Stimulated activated effector memory CD8-positive, alpha-beta T cell treated with anti-CD3 and anti-CD28 coated beads, Interleukin-12 subunit alpha, Interleukin-12 subunit beta, amount 100 ng/mL, for 72 hours (primary cell): ENCODE results near the gene CARHSP1.
"Not testable (repeated sequence)": the region's sequence is repeated elsewhere in the genome, so short reads cannot be mapped to it uniquely, and the experiment has no call there.

ENCODE experiments used
- ATAC-seq: fragments of 150-1000 bp; cut with Tn5 transposase; 2 replicates; pipeline ENCODE4 v1.10.0; 2021
- DNase-seq, 2 donors: peaks; one replicate each; pipeline ENCODE4 v3.0.0; 2021 to 2022; ENCODE audit warnings: low spot score in 2 of 2
- H3K27ac Mint-ChIP-seq: one replicate; pipeline ENCODE4 v1.8.0; 2022; ENCODE audit warnings: mild to moderate bottlenecking, mixed read lengths
- H3K36me3 Mint-ChIP-seq: one replicate; pipeline ENCODE4 v1.8.0; 2022; ENCODE audit warnings: mild to moderate bottlenecking, mixed read lengths
- H3K4me1 Mint-ChIP-seq: one replicate; pipeline ENCODE4 v1.8.0; 2022; ENCODE audit warnings: mixed read lengths
- H3K4me3 Mint-ChIP-seq: one replicate; pipeline ENCODE4 v1.8.0; 2022; ENCODE audit warnings: mild to moderate bottlenecking, mixed read lengths
- H3K9me3 Mint-ChIP-seq: one replicate; pipeline ENCODE4 v1.8.0; 2022; ENCODE audit warnings: mixed read lengths

Gene CARHSP1

DNA sequence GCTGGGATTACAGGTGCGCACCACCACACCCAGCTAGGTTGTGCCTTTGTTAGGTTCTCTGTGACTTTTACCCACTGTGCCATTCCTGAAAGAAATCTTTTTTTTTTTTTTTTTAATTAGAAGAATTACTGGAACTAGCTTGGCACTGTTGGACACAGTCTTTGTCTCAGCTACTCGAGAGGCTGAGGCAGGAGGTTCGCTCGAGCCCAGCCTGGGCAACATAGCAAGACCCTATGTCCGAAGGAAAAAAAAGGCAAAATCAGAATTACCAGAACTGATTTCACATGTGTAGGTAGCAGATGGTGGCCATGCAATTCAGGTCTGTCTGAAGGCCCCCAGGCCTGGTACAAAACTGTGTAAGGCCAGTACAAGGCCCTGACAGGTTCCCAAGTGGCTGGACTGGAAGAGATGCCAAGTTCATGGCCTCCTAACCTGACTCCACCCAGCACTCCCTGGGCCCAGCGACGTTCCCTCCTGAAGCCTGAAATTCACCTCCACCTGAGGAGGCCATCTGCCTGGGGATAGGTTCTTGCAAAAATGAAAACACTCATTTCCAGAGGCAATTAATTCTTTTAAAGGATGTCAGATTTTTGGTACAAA lies 23.0 kb downstream of the CARHSP1 start:
- peaks cover 55% of the 10 kb centered on the region for H3K4me1 Mint-ChIP-seq
- no peak overlapping the region for H3K27ac Mint-ChIP-seq

DNA sequence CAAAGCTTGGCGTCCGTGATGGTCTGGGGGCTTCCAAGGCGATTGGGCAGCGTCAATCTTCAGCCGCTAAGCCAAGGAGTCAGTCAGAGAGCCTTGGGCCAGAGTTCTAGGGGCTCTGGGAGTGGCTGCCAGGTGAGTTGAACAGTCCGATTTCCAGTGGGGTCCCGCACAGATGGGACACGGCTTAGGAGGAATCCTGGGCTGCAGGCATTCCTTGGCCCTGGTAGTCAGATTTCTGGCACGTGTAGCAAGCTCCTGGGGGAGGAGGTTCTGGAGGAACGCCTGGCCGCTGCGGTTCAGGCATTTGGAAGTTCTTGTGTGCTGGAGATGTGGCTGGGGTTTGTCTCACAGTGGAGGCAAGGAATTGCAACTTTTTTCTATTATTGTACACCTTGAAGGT lies 25.5 kb downstream of the CARHSP1 start:
- Mint-ChIP-seq H3K27ac (peak overlapping the region; percentile 58), H3K36me3 (peaks cover 45% of the 10 kb centered on the region), H3K4me1 (peaks cover 36% of the 10 kb centered on the region)
- ATAC-seq, H3K9me3 Mint-ChIP-seq, H3K4me3 Mint-ChIP-seq, DNase-seq: not testable (repeated sequence)

More for the DNA sequence above, 23.0 kb downstream of the CARHSP1 start:
- Mint-ChIP-seq H3K9me3 (no peaks in the 10 kb centered on the region), H3K36me3 (peaks cover 70% of the 10 kb centered on the region), H3K4me3 (no peak overlapping the region)
- ATAC-seq, result no peak
- no peak for DNase-seq

DNA sequence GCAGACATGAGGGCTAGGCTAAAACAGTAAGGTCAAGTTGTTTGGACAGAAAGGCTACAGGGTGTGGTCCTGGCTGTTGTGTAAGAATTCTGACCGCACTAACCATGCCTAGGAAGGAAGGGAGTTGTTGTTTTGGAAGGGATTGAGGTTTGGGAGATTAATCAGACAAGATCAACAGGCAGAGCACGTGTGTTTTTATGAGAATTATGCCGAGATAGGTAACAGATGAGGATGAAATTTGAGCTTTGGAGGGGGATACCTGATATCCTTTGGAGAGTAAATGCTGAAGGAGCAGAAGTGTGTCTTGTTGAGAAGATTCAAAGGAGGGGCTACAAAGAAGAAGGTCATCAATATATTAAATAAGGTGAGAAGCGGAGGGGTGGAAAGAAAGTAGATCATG lies 26.8 kb downstream of the CARHSP1 start:
- not testable (repeated sequence) for ATAC-seq, DNase-seq, H3K4me3 Mint-ChIP-seq, H3K9me3 Mint-ChIP-seq
- peak overlapping the region; percentile 50 for H3K27ac Mint-ChIP-seq
- H3K4me1 Mint-ChIP-seq, result peaks cover 36% of the 10 kb centered on the region
- H3K36me3 Mint-ChIP-seq, result peaks cover 34% of the 10 kb centered on the region

DNA sequence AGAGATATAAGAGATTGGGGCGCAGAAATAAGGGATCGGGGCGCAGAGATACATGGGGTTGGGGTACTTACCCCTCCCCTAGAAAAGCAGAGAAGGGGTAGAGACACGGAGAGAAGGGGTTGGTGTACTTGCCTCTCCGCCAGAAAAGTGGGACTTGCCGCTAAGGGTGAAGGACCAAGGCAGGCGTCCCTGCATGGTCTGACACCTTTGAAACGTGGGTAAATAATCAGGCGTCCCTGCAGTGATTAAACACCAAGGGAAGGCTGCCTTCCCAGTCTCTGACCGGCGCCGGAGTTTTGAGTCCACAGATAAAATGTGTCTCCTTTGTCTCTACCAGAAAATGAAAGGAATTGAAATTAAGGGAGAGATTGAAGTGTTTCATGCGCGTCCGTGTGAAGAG lies 31.2 kb downstream of the CARHSP1 start:
- H3K27ac Mint-ChIP-seq, ATAC-seq, DNase-seq, H3K4me3 Mint-ChIP-seq, H3K9me3 Mint-ChIP-seq: not testable (repeated sequence)
- Mint-ChIP-seq H3K4me1 (peaks cover 25% of the 10 kb centered on the region), H3K36me3 (peaks cover 10% of the 10 kb centered on the region)

DNA sequence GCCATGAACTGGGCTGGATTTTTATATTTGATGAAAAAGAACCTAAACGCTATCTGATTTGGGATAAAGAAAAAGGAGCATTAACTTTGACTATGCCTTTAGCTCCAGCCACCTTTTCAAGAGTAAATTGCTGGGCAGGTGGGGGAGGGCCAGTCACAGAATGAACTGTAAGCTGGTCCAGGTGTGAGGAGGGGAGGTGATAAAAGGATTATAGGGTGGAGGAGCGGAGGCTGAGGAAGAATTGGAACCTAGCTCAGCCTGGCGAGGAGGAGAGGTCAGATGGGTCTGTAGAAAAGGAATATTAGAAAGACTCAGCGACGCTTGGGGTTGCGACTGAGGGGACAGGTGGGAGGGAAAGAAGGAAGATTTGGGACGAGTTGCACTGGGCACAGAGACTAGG lies 32.0 kb downstream of the CARHSP1 start:
- not testable (repeated sequence) for H3K4me3 Mint-ChIP-seq, DNase-seq, H3K9me3 Mint-ChIP-seq, H3K27ac Mint-ChIP-seq, ATAC-seq
- H3K36me3 Mint-ChIP-seq, result peaks cover 15% of the 10 kb centered on the region
- peaks cover 21% of the 10 kb centered on the region for H3K4me1 Mint-ChIP-seq

DNA sequence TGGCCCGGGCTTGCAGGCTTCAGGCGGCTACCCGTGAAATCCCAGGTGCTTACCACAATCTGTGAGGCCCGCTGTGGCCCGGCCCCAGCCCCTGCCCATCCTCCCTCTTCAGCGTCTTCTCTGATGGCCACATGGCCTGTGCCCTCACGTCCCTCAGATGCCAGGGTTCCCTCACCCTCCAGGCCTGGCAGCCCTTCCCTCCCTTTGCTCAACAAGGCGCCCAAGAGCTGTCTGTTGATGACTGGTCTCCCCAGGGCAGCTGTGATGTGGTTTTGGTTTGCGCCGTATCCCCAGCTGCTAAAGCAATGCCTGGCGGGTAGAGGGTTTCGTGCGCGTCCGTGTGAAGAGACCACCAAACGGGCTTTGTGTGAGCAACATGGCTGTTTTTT lies 36.1 kb downstream of the CARHSP1 start:
- no peak for ATAC-seq
- H3K27ac Mint-ChIP-seq, result peak overlapping the region; percentile 32
- H3K4me1 Mint-ChIP-seq, result peaks cover 27% of the 10 kb centered on the region
- no peaks in the 10 kb centered on the region for H3K9me3 Mint-ChIP-seq
- no peak overlapping the region for H3K4me3 Mint-ChIP-seq
- H3K36me3 Mint-ChIP-seq, result peaks cover 54% of the 10 kb centered on the region
- no peak for DNase-seq

DNA sequence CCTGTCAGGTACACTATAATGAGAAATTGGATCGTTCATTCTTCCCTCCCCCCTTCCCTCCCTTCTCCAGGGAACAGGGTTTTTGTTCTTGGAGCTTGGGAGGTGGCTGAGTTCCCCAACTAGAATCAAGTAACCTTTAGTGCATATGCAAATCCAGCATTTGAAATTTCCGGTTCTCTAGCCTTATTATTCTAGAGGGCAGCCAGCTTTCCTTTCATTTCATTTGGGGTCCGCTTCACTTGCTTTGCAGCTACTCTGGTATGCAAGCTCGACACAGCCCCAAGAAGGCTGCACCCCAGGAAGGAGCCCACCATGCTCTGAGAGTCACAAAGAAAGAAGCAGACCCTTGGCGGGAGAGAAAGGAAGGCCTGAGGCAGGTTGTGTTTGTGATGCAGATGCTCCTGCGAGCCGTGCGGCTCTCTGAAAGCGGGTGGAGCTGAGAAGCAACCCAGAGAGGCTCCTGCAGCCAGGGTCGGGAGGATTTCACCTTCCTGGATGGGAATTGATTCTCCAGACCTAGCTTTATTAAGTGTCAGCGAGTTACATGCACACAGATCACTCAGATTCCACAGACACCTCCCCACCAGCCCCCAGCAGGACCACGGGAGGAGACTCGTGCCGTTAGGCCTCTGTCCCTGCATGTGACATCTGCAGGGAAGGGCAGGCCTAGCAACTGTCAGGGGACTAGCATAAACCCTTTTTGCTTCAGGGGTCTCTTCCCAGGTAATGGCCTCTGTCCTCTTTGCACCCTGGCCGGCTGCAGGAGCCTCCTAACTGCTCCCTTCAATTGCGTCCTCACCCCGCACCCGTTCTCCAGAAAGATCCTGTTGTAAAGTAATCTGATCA lies 36.7 kb downstream of the CARHSP1 start:
- peaks cover 59% of the 10 kb centered on the region for H3K36me3 Mint-ChIP-seq
- no peak for ATAC-seq

DNA sequence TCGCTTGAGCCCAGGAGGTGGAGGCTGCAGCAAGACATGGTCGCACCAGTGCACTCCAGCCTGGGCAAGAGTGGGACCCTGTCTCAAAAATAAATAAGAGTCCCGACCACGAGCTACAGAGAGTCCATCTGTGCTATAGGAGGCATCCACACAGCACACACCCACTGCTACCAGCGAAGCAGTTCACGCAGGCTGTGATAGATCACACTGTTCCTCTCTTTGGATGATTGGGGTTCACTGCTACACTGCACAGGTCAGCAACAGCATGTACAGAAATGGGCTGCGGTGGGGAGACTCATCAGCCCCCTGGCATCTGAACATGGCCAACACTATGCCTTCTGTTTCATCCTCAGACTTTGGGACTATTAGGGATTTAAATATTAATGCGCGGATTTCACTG lies 37.4 kb downstream of the CARHSP1 start:
- H3K27ac Mint-ChIP-seq, result peak overlapping the region; percentile 32

More for the DNA sequence above, 36.7 kb downstream of the CARHSP1 start:
- H3K4me3 Mint-ChIP-seq, result no peak overlapping the region
- DNase-seq, result no peak
- H3K9me3 Mint-ChIP-seq, result no peaks in the 10 kb centered on the region
- peak overlapping the region; percentile 32 for H3K27ac Mint-ChIP-seq
- H3K4me1 Mint-ChIP-seq, result peaks cover 27% of the 10 kb centered on the region

DNA sequence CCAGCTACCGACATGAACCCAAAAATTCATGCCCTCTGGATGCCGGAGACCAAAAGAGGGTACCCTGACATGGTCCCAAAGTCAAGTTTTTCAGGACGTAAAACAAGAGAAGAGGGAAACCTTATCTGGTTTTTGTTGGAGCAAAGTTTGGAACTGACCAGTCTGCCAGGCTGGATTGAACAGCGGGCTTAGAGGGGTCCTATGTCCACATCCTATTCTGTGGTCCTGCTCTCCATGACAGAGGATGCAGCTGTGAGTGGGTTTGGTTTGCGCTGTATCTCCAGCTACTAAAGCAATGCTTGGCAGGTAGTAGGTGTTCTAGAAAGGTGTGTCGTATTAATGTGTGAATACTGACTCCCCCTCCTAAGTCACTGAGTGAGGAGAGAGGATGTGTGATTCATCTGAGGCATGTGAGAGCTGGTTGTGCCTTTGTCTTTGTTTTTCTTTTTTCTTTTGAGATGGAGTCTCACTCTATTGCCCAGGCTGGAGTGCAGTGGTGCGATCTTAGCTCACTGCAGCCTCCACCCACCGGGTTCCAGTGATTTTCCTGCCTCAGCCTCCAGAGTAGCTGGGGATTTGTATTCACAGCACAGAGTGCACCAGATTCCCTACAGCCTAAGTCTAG lies 40.2 kb downstream of the CARHSP1 start:
- no peak overlapping the region for H3K4me3 Mint-ChIP-seq
- ATAC-seq (no peak), DNase-seq (no peak)
- H3K4me1 Mint-ChIP-seq, result peaks cover 22% of the 10 kb centered on the region
- H3K36me3 Mint-ChIP-seq, result peaks cover 93% of the 10 kb centered on the region
- no peaks in the 10 kb centered on the region for H3K9me3 Mint-ChIP-seq
- H3K27ac Mint-ChIP-seq, result peak overlapping the region; percentile 20

More for the DNA sequence above, 37.4 kb downstream of the CARHSP1 start:
- peaks cover 65% of the 10 kb centered on the region for H3K36me3 Mint-ChIP-seq
- no peak overlapping the region for H3K4me3 Mint-ChIP-seq
- DNase-seq (no peak), ATAC-seq (no peak)
- no peaks in the 10 kb centered on the region for H3K9me3 Mint-ChIP-seq
- H3K4me1 Mint-ChIP-seq, result peaks cover 27% of the 10 kb centered on the region

DNA sequence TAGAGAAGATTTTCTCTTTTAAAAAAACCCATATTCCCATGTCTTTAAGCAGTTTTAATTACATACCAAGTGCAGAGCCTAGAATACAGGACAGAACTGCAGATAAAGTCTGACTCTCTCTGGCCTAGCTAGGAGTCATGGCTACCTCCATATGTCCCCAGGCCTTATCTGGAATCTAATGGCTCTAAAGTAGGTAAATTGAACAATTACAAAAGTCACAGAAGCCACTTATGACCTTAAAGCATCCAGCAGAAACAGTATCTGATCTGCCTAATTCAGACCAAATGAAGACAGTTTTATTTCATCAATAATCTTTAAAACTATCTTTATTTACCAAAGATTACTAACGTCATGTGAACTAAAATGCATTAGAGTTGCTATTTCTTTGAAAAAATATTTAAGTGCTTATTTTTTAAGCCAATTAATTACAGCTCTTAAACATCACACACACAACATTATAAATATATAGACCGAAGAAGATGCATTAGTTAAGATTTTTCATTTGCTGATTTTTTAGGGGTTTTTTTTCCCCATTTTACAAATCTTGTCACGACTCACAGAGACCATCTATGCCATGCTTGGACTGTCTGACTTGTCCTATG lies 42.4 kb downstream of the CARHSP1 start:
- H3K27ac Mint-ChIP-seq, result peak overlapping the region; percentile 10
- no peak for DNase-seq
- H3K4me3 Mint-ChIP-seq, result no peak overlapping the region
- peaks cover 7% of the 10 kb centered on the region for H3K4me1 Mint-ChIP-seq
- H3K36me3 Mint-ChIP-seq, result peaks cover 97% of the 10 kb centered on the region
- ATAC-seq, result no peak
- H3K9me3 Mint-ChIP-seq, result no peaks in the 10 kb centered on the region

DNA sequence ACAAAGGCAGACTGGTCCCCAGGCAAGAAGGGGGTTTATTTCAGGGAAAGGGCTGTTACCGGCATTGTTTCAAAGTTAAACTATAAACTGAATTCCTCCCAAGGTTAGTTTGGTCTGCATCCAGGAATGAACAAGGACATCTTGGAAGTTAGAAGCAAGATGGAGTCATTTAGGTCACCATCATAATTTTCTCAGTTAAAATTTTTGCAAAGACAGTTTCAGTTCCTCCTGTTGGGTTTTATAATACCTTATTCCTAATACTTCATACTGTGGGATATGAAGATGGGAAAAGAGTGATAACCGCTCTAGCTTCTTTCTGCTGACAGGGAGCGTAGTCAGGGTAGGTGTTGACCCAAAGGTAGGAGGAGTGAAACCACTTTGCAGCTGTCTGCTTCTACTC lies 46.4 kb downstream of the CARHSP1 start:
- DNase-seq, result no peak
- Mint-ChIP-seq H3K9me3 (no peaks in the 10 kb centered on the region), H3K4me1 (peaks cover under 1% of the 10 kb centered on the region), H3K27ac (peak overlapping the region; percentile 27), H3K4me3 (no peak overlapping the region), H3K36me3 (peaks cover 100% of the 10 kb centered on the region)
- ATAC-seq, result no peak

DNA sequence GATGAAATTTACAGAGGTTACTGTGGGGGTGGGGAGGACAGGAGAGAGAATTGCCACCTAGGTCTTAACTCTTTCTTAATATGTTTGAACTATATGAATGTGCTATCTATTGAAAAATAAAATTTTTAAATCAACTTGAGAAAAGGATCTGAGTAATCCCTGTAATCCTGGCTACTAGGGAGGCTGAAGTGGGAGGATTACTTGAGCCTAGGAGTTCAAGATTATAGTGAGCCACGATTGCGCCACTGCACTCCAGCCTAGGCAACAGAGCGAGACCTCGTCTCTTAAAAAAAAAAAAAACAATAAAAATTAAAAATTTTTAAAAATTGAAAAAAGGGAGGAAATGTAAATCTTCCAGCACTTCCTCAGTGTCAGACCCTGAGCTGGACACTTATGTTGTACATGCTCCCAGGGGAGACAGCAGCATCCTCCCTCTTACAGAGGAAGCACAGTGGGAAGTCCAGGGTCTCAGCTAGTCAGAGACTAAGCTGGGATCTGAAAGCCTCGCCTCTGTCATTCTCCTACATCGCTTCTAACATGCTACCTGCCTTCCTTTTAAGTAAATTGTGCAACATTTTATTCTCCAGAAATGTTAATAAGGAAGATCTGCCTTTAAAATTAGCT lies 49.3 kb downstream of the CARHSP1 start:
- H3K4me1 Mint-ChIP-seq, result peaks cover 20% of the 10 kb centered on the region
- DNase-seq, result no peak
- peak overlapping the region; percentile 77 for H3K27ac Mint-ChIP-seq
- no peaks in the 10 kb centered on the region for H3K9me3 Mint-ChIP-seq
- ATAC-seq, result no peak
- no peak overlapping the region for H3K4me3 Mint-ChIP-seq
- H3K36me3 Mint-ChIP-seq, result peaks cover 100% of the 10 kb centered on the region

DNA sequence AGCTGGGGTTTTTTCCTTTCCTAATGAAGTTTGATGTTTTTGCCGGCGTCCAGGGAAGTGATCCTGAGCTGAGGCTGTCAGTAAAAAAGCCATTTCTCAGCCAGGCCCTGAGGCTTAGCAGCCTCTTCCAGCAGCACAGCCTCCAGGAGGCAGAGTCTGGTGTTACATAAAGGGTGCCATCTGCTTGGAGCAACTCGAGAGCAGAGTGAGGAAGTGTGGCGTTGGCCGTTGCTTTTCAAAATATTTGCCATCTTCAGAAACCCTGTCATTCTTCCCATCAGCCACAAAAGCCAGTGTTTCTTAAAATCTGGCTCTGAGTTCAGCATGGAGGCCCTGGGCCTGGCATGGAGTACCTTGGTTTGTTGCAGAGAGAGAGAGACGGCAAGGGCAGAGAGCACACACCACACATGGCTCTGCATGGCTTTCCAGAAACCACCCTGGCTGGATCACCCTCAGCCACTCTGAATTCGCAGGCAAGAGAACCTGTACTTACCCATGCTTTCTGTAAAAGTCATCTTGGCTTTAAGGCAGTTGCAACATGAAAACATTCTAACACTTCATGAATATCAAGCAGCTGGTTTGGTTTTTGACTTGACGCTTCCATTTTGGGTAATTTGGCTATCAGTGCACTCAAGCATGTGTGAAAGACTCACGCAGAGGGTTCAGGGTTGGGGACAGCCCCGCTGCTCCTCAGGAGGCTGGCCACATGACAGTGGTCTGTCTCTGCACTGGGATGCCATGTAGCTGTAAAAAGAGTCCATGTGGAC lies 50.1 kb downstream of the CARHSP1 start:
- Mint-ChIP-seq H3K9me3 (no peaks in the 10 kb centered on the region), H3K4me3 (no peak overlapping the region), H3K27ac (peak overlapping the region; percentile 77), H3K4me1 (peaks cover 25% of the 10 kb centered on the region), H3K36me3 (peaks cover 100% of the 10 kb centered on the region)
- DNase-seq, result no peak
- ATAC-seq, result no peak

DNA sequence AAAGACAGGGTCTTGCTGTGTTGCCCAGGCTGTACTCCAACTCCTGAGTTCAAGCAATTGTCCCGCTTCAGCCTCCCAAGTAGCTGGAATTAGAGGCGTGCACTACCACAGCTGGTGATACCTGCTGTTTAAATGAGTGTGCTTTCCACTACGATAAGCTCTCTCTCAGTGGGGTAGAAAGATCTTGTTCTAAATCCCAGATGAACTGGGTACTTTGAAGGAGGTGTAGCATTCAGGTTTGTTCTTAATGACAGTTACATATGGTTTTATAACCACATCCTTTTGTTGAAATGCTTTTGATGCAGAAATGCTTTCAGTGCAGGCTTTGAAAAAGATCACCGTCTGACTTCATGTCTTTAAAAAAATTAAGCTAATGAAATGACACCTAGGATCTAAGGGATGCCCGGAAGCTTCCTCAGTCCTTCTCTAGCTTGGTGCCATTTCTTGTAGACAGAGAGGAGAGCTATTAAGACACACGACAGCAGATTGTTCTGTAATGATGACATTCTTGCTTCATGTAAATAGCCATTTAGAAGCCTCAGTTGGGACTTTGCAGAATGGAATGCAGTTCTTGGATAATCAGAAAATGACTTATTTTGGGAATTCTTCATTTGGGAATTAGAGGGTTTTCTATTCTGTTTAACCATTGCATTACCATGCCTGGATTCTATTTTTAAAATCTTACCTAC lies 51.7 kb downstream of the CARHSP1 start:
- H3K4me3 Mint-ChIP-seq, result no peak overlapping the region
- H3K27ac Mint-ChIP-seq, result peak overlapping the region; percentile 74
- no peaks in the 10 kb centered on the region for H3K9me3 Mint-ChIP-seq
- peaks cover 25% of the 10 kb centered on the region for H3K4me1 Mint-ChIP-seq
- ATAC-seq, result peak; percentile 32
- peaks cover 100% of the 10 kb centered on the region for H3K36me3 Mint-ChIP-seq
- no peak for DNase-seq
